Measurements from ENCODE around the gene PGLYRP4.

PGLYRP4 gene

DNA sequence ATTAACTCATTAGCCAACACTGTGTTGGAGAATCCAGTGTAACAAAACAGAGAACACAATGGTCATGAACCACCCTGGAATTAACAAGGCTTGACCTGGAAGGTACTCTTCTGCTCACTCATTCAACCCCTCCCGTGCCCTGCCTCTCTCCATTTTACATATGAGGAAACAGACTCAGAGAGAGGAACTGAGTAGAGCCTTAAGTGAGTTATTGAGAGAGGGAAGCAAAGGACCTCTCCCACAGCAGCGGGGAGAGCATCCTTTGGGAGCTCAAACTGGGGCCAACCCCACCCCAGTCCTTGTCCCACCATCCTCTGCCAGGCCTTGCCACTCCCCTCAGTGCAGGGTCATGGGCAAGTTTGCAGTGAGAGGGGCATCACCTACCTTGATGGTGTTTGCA lies 25.4 kb upstream of the PGLYRP4 start:
- no peak for DNase-seq (ENCODE audit: low read depth)

DNA sequence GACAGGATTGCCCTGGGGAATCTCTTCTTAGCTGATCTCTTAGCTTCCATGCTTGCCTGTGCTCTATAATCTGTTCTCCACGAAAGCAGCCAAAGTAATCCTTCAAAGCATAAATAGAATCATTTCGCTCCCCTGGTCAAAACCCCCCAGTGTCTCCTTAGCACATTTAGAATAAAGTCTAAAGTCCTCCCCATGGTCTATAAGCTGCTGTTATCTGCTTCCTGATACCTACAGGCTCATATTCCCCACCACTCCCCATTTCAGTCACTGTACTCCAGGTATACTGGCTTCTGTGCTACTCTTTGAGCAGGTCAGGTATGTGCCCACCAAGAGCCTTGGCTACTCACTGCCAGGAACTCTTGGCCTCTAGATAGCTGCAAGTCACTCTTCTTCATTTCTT lies 23.9 kb upstream of the PGLYRP4 start:
- DNase-seq (ENCODE audit: low read depth) = no peak

DNA sequence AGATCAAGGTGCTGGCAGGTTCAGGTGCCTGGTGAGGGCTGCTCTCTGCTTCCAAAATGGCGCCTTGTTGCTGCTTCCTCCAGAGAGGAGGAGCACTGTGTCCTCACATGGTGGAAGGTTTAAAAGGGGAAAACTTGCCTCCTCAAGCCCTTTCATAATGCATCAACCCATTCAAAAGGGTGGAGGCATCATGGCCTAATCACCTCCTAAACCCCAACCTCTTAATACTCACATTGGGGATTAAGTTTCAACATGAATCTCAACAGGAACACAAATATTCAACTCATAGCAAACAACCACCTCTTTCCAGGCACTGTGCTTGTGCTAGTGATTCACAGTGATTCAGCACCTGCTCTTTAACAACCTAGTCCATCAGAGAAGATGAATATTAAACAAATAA lies 22.6 kb upstream of the PGLYRP4 start:
- no peak for DNase-seq (ENCODE audit: low read depth)

DNA sequence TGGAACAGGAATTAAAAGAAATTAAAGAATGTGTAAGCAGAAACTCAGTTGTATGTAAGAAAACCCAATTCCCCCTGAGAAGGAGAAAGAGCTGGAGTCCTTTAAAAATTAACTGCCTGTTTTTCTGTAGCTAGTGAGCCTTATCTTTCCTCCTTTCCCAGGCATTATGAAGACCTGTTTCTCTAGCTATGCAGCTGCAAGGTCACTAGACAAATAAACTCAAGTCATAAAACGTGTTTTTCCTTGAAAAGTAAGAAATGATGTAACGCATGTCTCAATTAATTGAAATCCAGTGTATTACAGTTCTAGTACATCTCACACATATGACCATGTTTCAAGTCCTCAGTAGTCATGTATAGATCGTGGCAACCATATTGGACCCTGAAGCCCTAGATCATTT lies 21.5 kb upstream of the PGLYRP4 start:
- DNase-seq (ENCODE audit: low read depth) = no peak

DNA sequence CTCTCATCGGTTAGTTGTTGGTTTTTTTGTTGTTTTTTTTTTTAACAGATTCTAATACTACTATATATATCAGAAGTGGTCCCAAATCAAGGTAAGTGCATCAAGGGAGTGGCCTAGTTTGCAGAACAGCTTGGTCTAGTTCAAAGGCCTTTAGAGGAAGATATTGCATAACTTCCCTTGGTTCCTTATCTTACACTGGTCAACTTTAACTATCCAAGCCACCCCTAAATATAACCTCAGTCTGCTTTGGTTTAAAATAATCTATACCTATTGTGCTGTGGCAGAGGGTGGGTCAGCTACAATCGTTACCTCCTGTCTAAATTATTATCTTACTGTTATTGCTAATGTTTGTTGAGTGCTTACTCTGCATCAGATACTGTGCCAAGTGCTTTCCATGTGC lies 19.9 kb upstream of the PGLYRP4 start:
- DNase-seq (ENCODE audit: low read depth) = no peak

DNA sequence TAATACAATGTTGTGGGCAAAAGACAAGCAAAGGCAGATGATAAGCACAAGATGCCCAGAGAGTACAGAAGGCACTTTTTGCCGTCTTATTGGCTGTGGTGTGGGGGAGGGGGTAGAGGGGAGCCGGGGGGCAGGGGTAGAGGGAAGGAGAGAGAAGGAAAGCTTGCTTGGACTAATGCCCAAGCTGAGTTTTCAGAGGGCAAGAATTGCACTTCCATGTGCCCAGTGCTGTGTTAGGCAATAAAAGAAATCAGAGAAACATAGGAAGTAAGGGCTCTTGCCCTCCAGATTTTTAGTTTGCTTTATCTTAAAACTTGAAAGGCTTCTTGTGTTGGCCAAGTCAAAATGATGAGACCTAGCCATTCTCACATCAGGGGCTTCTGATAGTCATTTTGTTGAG lies 18.4 kb upstream of the PGLYRP4 start:
- DNase-seq (ENCODE audit: low read depth) = no peak

DNA sequence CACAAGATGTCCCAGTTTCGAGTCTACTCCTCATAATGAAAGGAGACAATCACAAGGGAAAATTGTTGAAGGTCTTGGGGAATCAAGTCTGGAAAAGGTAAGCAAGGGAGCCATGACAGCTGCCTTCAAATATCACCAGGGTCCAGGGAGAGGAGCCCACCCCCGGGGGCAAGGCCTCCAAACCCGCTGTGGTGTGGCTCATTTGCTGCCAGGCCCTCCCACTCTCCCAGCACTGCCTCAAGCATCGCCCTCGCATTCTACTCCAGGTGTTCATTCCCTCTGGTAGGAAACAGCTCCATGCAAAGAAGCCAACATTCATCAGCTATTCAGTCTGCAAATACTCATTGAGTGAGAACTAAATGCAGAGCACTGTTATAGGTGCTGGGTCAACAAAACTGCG lies 17.6 kb upstream of the PGLYRP4 start:
- no peak for DNase-seq (ENCODE audit: low read depth)

DNA sequence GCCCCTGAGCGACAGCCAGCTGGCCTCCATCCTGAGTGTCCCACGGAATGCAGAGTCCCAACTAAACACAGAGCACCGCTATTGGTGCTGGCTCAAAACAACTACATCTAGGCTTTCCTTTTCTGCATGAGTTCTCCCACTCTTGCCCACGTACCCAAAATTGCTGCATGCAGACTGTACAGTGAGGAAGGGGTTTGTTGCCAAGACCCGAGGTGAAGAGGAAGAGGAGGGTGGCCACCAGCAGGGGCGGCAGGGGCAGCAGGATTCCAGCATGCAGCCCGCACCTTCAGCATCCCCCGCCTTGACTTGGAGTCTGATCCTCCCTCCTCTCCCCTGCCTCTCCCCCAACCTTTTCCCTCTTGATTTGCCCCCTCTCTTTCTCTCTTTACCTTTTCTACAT lies 17.1 kb upstream of the PGLYRP4 start:
- DNase-seq (ENCODE audit: low read depth) = no peak

DNA sequence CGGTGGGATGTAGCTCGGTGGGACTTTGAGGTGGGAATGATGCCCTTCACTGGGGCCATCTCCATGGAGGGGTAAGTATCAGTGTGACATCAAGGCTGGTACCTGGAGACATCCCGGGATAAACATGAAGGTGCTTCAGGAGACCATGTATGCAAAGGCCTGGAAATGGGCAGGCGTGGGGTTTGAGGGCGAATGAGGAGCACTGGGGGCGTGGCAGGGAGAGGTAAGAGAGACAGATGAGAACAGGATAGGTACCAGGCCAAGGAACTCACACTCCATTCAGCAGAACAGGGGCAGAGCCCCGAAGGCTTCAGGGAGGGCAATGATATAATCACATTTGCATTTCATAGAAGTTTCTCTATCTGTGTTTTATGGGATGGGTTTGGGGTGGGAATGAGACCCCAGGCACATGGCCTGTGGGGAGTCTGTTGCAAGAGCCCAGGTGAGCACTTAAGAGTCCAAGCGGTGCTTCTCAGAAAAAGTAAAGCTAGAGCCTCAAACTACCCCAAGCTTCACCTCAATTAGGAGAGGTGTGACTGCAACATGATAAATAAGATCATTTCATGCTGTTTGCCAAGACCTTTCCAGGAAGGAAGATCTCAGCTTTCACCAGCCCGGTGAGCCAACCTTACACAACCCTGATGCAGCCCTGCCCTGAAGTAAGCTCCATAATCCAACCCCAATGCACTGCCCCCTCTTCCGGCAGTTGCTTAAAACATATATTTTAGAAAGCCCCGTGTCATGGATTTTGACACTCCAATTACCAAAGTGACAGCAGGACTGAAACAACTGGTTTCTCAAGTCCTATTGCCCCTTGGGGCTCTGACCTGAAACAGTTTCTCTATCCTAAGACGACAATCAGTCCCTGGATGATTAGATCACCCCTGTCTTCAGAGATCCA lies 16.4 kb upstream of the PGLYRP4 start:
- DNase-seq (ENCODE audit: low read depth) = no peak

DNA sequence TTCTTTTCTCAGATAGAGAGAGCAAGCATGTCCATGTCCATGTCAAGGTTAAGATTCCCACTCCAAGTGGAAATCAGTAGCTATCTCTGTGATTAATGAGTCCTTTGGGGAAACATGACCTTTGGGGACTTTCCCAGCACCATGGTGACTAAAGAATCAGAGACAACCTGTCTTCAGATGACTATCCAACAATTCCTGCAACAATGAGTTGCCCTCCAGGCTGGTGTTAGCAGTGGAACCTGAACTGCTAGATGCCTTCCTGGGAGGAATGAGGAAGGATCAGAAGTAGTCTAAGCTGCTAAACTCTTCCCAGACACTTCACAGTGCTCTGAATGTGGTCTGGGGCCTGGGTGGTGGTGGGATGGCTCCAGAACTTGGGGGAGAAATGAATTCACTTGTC lies 15.5 kb upstream of the PGLYRP4 start:
- no peak for DNase-seq (ENCODE audit: low read depth)

DNA sequence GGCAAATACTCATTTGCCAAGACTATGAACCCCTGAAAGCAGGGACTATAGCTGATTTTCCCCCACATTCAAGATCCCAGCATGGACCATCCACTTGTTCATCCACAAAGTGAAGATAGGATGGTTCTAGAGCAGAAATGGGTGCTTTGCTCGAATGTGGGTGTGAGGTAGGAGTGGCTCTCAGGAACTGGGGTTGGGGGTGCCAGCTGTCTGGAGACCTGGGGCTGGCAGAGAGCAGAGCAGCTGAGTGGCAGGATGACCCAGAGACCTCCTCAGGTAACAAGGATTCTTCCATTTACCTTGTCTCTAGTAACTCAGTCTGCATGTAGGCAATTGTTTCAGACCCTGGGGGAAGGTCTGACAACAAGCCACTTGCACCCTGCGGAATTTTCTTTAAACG lies 15.0 kb upstream of the PGLYRP4 start:
- no peak for DNase-seq (ENCODE audit: low read depth)

DNA sequence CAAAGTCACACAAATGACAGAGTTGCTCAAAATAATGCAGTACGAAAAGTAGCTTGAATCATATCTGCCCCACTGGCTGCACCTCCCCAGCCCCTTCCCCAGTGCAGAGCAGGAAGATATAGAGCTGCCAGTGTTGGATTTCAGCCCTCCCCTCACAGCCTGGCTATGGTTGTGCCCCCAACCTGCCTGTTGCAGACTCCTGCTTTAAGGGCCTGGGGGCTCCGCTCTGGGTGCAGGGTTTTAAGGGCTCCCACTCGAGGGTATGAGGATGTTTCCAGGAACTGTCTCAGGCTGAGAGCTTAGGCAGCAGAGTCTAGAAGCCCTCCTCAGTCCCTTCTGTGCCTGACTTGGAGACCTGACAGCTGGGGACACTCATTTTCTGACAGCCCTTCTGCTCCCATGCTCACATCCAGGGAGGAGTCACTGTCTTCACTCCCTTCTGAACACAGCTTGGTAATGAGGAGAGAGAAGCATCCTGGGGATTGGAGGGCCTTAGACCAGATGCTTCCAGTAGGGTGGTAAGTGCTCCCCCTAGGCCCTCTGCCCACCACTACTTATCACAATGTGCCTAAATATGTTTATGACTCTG lies 13.6 kb upstream of the PGLYRP4 start:
- DNase-seq (ENCODE audit: low read depth) = no peak

DNA sequence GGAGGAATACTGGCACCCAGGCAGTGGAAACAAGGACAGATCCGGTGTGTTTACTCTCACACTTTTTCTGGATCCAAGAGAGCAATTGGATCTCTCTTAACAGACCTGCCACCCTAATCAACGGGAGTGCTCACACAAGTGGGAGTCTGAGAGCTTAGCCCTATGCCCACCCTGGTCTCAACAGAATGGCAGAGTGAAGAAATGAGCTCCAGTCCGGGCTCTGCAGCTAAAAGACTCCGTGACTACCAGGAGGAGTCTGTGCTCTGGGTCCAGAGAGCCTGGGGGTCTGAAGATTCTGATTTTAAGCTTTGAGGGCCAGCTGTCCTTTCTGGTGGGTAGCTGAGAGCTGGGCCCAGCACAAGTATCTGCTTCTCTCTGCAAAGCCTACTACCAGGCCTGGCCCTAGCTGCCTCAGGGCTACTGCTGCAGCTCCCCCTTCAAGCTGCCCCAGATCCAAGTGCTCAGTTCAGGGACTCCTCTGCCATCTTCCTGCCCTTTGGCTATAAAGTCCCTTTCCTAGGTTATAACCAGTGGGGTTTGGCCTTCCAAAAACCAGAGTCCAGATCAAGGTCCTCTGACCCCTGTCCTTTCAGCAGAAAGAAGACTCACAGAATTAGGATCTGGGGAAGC lies 13.0 kb upstream of the PGLYRP4 start:
- DNase-seq (ENCODE audit: low read depth) = no peak

DNA sequence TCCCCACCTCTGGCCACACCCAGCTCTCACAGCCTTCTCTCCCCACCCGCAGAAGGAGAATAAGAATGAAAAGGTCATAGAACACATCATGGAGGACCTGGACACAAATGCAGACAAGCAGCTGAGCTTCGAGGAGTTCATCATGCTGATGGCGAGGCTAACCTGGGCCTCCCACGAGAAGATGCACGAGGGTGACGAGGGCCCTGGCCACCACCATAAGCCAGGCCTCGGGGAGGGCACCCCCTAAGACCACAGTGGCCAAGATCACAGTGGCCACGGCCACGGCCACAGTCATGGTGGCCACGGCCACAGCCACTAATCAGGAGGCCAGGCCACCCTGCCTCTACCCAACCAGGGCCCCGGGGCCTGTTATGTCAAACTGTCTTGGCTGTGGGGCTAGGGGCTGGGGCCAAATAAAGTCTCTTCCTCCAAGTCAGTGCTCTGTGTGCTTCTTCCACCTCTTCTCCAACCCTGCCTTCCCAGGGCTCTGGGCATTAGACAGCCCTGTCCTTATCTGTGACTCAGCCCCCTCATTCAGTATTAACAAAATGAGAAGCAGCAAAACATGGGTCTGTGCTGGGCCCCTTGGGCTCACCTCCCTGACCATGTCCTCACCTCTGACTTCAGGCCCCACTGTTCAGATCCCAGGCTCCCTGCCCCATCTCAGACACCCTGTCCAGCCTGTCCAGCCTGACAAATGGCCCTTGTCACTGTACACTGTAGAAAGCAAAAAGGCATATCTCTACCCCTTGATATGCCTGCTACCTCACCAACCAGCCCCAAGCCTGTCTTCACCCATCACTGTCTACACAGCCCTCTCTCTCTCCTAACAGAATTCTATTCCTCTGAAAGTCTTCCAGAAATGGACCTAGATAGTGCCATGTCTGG lies 12.2 kb upstream of the PGLYRP4 start:
- no peak for DNase-seq (ENCODE audit: low read depth)

DNA sequence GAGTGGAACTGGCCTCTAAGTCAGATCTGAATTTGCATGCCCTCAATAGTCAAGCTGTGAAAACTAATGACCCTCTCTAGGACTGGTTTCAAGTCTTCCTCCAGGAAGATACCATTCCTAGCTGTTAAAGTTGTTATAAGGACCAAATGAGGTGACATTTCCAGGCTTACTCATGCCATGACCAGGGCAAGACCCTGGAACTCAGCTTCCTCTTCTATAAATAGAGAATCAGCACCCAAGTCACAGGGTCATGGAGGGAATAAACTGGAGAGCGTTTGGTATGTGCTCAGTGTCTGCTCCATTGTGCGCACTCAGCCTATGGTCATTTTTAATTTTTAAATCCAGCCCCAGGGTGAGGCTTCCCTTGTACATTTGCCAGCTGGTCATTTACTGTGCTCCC lies 11.5 kb upstream of the PGLYRP4 start:
- DNase-seq (ENCODE audit: low read depth) = no peak

DNA sequence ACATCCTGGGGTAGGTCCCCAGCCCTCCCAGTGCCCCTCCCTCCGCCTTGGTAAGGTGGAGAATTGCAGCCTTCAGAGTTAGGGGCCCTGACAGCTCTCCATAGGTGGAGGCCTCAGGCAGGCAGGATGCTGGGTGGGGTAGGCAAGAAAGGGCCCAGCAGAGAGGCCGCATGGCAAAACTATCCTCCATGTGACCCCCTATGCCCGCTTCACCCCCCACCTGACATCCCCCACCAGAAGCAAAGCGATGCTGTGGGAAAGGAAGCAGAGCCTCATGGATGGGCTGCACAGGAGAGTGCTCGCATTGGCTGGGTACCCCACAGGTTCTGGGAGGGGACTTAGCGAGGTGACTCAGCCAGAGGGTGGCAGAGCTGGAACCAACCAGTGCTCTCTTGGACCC lies 10.6 kb upstream of the PGLYRP4 start:
- no peak for DNase-seq (ENCODE audit: low read depth)

DNA sequence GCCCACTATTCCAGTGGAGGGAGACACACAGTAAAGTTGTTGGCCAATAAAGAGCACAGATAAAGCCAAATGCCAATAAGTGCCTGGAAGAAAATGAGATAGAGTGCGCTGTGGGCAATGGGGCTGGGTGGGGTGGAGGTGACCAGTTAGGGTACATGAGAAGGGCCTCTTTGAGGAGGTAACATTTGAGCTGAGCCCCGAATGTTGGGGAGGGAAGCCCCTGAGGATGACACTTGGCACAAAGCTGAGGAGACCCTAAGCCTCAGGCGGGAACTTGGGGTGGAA lies 10.0 kb upstream of the PGLYRP4 start:
- no peak for DNase-seq (ENCODE audit: low read depth)

DNA sequence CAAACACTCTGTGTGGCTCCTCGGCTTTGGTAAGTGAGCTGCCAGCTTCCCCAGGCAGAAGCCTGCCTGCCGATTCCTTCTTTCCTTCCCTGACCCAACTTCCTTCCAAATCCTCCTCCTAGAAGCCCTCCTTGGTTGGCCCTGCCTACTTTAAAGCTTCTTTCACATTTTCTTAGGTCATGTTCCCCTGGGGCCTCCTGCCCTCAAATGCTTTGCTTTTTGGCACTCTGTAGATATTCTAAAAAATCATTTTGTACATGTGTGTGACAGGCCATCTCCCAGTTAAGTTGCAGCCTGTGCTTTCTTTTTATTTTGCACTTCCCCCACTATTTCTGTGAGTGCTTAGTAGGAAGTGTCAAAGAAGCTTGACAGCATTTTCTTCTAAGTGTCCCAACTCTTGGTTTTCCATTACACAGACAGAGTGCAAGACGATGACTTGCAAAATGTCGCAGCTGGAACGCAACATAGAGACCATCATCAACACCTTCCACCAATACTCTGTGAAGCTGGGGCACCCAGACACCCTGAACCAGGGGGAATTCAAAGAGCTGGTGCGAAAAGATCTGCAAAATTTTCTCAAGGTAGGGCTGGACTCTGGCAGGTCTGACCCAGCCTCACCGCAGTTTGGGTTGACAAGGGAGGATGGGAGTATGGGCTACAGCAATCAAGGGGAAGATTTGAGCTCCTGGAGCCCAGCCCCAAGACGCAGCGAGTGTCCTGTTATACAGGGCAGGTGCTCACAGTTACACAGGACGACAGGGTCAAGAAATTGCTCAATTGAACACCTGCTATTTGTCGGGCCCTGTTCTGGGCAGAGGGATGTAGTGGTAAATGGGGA lies 9.4 kb upstream of the PGLYRP4 start, which contains the start of gene S100A9:
TSS of gene S100A9 (plus strand) at position 2 of the 838 bp plus-strand sequence. CDS start at position 432, 430 bp downstream.
- no peak for DNase-seq (ENCODE audit: low read depth)

DNA sequence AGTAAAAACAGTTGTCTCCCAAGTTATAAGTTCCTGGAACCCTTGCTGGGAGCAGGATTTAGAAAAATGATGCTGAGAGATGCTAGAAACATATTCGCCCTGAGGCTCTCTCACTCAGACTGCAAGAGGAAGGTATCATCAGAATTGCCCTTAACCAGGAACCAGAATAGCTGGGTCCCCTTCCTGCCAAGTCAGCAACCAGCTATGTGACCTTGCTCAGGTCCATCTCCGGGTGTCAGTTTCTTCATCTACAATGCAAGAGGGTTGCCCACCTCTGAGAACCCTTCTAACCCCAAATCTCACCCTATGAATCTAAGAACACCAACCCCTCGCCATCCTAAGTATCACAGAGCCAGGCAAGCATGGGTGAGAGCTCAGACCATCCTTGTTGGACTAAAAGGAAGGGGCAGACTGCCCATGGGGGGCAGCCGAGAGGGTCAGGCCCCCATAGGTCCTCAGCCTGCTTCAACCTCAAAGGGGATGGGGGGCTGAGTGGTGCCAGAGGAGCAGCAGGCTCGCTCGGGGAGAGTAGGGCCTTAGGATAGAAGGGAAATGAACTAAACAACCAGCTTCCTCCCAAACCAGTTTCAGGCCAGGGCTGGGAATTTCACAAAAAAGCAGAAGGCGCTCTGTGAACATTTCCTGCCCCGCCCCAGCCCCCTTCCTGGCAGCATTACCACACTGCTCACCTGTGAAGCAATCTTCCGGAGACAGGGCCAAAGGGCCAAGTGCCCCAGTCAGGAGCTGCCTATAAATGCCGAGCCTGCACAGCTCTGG lies 8.6 kb upstream of the PGLYRP4 start:
- no peak for DNase-seq (ENCODE audit: low read depth)

DNA sequence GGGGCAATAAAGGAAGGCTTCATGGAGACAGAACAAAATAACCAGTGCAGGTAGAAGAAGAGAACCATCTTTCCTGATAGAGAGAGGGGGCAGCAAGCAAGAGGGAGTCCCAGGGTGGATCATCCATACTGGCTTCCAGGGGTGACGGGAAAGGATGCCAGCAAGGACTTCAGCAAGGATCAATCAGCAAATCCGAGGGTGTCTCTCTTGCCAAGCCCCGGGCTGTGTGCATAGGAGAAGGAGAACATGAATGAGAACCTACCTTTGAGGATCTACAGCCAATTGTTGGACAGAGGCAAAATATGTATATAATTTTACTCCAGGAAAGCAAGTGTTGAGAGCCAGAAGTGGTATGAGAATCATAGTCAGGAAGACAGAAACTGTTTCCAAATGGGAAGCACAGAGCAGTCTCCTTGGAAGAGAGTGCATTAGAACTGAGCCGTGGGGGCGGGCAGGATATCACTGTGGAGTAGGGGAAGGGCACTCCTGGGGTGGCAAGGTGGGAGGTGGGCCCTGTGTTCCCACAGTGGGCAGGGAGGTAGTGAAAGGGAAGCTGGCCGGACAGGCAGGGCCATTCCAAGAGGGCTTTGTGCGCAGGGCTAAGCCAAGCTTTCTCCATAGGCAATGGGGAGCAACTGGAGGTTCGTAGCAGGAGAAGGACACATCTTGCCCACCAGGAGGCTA lies 7.9 kb upstream of the PGLYRP4 start:
- DNase-seq (ENCODE audit: low read depth) = no peak
